ENCODE data around the gene ADGRG4.
"Not testable (repeated sequence)": the region's sequence is repeated elsewhere in the genome, so short reads cannot be mapped to it uniquely, and the experiment has no call there.

ADGRG4 gene

DNA sequence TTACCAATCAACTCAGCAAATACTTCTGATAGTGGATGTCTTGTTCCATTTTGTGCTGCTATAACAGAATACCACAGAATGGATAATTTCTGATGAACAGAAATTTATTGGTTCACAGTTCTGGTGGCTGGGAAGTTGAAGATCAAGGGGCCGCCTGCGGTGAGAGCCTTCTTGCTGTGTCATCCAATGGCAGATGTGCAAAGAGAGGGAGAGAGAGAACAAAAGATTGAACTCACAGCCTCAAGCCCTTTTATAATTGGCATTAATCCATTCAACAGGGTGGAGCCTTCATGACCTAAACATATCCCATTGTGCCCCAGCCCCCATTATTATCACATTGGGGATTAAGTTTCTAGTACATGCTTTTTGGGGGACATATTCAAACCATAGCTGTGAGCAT, 86.1 kb downstream of the ADGRG4 start:
- DNase-seq (ENCODE audit: low read depth) = no peak

DNA sequence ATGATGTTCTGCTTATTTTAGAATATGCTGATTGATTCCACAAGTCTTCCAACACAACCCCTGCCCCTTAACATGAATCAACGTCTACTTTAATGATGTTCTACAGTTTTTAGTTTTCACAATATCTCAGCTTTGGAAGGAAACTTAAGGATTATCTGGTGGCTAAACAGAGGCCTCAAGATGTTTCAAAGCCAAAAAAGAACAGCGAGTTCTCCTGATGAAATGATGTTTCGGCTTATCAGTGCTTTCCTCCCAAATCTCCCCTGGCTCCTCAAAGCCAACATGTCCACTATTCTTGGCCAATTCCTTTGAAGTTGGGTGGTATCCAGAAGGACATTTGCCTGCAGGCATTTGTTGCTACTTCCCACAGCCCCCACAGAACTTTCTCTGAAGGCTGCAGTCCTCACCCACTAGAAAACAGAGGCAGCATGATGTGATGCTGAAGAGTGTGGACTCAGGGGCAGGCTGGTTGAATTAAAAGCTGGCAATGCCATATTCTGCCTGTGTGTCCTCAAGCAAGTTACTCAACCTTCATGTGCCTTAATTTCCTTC, 87.3 kb downstream of the ADGRG4 start:
- DNase-seq (ENCODE audit: low read depth) = no peak

DNA sequence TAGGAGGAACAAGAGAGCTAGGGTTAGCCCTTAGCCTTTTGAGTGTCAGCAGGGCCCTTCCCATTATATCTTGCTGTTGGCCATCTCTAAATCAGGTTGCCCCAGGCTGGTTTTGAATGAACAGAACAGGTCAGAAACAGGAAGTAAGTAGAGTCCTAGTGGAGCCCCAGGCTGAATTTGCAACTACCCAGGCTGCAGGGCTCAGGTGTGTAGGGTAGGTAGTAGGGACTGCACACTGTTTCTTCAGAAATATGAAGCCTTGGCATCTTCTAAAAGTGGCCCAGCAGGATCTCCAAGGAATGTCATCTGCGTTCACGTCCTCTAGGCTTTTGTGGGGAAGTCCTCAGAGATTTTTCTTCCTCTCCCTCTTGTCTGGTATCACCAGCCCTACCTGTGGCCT, 90.2 kb downstream of the ADGRG4 start:
- no peak for DNase-seq (ENCODE audit: low read depth)

DNA sequence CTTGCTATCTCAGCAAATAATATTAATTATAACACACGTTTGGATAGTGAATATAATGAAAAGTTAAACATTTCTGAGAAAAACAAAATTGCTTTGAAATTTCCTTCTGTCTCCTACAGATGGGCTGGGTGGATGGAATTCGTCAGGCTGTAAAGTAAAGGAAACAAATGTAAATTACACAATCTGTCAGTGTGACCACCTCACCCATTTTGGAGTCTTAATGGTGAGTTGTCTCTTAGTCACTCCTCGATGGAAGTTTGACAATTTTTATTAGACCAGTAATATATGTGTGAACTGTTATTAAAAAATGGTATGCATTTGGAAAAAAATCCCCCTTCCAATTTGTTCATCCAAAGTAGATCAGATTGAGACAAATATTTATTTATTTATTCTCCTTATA, 94.5 kb downstream of the ADGRG4 start:
- peak; percentile 59 for DNase-seq (ENCODE audit: low read depth)

DNA sequence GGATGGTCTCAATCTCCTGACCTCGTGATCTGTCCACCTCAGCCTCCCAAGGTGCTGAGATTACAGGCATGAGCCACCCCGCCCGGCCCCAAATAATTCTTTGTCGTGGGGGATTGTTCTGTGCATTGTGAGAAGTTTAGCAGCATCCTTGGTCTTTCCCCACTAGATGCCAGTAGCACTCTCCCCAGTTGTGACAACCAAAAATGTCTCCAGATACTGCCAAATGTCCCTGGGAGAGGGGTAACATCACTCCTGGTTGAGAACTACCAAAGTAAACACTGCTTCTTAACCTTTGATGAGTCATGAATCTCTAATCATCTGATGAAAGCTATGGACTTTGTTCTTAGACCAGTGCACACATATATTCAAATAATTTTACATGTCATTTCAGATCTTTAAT, 96.2 kb downstream of the ADGRG4 start:
- DNase-seq (ENCODE audit: low read depth) = peak; percentile 13

DNA sequence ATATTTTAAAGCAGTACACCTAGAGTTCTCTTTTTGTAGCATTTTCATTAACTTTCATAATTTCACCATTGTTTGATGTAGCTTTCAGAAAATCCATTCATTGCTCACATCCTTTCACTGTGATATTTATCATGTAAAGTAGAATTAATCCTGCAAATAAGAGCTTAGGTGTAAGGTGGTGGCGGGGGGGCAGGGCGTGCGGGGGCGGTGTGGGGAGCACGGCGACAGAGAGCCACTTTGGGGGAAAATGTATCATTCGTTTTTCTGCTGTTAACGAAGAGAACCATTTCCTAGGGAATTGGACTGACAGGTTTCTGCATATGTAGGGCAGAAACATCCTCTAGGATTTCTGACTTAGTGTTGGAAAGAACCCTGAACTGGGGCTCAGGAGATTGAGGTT, 104.4 kb downstream of the ADGRG4 start:
- DNase-seq (ENCODE audit: low read depth) = no peak

DNA sequence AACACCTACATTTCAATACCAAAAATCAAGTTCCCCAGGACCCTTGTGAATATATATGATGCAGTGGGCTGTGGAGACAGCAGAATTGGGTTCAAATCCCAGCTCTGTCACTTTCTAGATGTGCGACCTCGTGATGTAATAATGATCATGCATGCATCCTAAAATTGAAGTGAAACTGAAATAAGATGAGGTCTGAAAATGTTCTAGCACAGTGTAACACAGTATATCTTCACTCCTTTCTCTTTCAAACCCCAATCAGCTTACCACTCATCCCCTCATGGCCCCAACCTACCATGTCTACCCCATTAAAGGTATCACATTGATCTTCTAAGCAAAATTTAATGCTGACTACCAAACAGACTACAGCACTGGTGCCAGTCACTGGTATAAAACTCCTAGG, 117.0 kb downstream of the ADGRG4 start:
- DNase-seq (ENCODE audit: low read depth) = no peak

DNA sequence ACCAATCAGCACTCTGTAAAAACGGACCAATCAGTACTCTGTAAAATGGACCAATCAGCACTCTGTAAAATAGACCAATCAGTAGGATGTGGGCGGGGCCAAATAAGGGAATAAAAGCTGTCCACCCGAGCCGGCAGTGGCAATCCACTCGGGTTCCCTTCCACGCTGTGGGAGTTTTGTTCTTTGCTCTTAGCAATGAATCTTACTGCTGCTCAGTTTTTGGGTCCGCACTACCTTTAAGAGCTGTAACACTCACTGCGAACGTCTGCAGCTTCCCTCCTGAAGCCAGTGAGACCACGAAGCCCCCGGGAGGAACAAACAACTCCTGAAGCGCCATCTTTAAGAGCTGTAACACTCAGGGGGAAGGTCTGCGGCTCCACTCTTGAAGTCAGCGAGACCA, 120.6 kb downstream of the ADGRG4 start:
- no peak for DNase-seq (ENCODE audit: low read depth)

DNA sequence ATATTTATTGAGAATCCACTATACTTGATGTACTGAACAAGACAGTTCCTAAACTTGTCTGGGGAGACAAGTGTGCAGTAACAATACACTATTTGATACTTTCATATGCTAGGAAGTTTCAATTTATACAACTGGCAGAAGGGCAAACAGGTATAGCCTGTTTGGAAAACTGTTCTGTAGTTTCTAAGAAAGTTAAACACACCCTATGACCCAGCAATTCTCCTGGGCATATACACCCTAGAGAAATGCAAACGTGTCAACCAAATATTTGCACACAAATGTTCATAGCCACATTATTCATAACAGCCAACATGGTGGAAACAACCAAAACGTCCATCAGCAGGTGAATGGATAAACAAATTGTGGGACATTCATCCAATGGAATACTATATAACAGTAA, 123.0 kb downstream of the ADGRG4 start:
- no peak for DNase-seq (ENCODE audit: low read depth)

DNA sequence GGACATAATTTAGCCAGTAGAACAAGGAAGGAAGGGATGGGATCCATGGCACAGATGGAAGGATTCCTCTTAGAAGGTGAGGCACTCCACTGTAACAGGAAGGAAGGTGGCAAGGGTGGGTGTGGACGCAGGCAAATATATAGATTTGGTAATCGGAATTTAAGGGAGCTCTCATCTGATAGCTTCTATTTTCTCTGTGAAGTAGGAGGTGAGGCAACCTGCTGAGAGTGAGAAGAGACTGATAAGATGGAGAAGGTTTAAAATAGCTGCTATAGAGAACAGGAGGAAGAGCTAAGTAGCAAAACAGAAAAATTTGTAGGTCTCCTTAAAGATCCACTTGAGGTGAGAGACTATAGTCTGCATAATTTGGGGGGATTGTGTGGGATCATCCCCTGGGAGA, 125.2 kb downstream of the ADGRG4 start:
- no peak for DNase-seq (ENCODE audit: low read depth)

DNA sequence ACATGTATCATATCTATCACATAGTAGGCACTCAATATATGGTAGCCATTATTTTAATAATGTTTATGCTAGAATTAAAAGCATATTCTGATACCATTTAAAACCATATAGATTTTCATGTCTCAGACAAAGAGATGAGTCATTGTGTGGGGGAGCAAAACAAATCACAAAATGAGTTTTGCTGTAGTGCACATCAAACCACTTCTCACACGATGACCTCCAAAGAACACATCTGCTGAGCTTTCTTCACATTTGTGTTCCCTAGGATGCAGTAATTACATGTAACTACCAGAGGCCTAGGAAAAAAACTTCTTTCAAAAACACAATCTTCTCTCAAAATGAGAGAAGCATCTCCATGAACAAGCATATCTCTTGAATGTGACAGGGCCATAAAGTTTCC, 130.9 kb downstream of the ADGRG4 start:
- DNase-seq (ENCODE audit: low read depth) = no peak

DNA sequence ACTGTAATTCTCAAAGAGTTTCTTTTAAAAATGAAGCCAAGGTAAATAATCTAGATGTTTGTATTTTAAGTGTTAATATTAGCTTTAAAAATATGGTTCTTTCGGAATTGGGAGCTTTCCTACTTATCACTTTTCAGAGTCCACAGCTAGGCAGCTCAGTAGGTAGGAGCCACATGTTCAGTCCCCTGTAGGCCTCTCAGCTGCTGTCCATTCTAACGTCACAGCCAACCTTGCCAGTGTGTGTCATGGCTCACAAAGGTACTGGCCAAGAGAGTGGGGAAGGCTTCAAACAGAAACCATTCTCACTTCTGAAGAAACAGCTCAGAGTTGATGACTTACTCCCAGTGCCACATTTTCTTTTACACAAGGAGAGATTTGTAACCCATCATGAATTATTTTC, 137.0 kb downstream of the ADGRG4 start:
- DNase-seq (ENCODE audit: low read depth) = no peak

DNA sequence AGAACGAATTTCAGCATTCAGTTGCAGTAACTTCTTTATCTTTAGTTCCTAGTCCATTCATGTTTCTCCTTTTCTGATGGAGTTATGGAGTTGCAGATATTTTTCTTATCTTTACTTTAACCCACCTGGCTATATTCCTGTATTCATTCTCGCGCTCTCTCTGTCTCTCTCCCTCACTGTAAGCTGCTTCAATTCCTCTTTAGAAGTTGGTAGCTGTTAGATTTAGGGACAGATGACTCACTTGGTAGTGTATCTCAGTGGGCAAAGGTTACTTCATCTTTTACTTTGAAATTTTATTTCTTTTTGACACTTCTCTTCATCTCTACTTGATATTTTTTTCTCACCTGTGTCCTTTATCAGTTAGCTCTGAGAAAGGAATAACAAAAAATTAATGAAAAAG, 137.4 kb downstream of the ADGRG4 start:
- DNase-seq (ENCODE audit: low read depth) = no peak

DNA sequence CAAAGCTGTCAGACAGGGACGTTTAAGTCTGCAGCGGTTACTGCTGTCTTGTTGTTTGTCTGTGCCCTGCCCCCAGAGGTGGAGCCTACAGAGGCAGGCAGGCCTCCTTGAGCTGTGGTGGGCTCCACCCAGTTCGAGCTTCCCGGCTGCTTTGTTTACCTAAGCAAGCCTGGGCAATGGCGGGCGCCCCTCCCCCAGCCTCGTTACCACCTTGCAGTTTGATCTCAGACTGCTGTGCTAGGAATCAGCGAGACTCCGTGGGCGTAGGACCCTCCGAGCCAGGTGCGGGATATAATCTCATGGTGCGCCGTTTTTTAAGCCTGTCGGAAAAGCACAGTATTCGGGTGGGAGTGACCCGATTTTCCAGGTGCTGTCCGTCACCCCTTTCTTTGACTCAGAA, 144.9 kb downstream of the ADGRG4 start:
- not testable (repeated sequence) for DNase-seq (ENCODE audit: low read depth)

DNA sequence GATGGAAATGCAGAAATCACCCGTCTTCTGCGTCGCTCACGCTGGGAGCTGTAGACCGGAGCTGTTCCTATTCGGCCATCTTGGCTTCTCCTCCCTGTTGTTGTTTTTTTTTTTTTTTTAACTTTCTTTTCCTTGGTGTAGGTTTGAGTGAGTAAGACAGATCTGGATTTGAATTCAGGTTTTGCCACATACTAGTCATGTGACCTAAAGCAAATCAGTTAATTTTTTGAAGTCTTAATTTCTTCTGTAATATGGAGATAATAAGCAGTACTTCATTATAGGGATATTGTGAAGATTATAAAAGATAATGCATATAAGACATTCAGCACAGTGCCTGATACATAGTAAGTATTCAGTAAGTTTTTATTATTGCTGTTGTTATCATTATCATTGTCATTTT, 145.4 kb downstream of the ADGRG4 start:
- DNase-seq (ENCODE audit: low read depth) = no peak

DNA sequence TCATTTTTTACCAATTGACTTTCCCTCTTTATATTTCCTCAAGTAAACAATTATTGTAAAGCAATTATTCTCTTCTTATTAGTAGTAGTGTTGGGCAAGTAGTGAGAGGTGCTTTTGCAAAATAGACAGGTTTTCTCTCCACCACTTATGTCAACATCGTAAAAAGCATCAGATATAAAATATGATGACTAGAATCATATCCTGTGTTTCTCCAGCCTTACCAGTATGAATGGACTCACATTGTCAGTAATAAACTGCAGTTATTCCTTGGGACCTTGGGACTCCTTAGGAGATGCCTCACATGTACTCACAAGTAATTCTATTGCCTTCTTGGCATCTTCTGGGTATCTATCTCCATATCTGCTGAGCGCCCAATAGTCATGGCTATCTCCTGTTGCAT, 146.5 kb downstream of the ADGRG4 start:
- no peak for DNase-seq (ENCODE audit: low read depth)

DNA sequence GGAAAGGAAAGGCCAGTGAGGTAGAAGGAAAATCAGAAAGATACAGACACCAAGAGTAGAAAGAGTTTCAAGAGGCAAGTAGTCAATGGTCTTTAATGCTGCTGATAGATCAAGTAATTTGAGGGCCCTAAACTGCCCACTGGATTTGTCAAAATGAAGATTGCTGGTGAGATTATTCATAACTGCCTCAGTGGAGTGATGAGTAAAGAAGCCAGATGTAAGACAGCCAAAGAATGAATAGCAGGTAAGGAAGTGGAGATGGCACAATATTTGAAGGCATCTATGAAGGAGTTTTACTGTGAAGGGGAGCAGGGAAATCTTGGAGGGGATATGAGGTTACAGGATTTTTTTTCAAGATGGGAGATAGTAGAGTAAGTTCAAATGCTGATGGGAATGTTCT, 147.2 kb downstream of the ADGRG4 start:
- DNase-seq (ENCODE audit: low read depth) = no peak

DNA sequence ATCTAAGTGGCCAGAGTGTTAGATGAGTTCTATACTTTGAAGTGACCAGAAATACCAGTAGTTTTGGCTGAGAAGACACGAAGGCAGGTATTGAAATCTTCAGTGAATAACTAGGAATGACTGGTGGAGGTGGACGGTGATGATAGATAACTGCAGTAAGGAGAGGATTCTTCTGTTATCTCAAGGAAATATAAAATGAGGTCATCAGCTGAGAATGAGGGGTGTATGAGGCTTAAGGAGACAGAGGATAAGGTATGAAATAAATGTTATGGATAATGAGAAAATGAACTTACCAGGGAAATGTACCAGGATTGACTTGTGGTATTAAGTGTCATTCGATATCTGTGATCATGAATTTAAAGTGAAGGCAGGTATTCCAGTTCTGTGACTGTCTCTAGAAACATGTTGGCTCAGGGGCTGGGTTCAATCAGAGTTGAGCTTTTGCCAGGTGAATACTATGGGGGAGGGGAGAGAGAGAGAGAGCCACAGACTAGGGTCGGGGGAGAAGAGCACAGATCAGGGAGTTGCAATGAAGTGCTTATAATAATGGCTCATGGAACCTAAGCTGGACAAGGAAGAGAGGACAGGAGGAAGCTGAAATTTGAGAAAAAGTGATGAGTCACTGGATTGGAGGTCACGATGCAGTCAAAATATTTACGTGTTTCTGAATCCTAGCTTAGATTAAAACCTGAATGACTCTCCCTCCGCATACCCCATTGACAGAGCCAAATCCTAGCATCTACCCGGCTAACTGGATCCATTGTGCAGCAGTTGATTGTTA, 149.5 kb downstream of the ADGRG4 start:
- DNase-seq (ENCODE audit: low read depth) = no peak

DNA sequence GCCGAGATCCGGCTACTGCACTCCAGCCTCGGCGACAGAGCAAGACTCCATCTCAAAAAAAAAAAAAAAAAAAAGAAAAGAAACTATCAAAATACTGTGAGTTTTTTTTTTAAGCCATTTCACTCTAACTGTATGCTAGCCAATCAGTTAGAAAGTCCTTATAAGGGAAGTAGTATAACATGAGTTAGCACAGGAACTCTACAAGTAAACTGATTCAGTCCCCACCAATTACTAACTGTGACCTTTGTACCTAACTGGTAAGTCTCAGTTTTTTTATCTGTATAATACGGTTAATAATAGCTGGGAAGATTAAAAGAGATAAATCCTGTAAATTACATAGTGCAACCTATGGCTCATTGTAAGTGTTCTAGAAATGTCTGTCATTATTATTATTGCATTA, 151.9 kb downstream of the ADGRG4 start:
- DNase-seq (ENCODE audit: low read depth) = no peak

DNA sequence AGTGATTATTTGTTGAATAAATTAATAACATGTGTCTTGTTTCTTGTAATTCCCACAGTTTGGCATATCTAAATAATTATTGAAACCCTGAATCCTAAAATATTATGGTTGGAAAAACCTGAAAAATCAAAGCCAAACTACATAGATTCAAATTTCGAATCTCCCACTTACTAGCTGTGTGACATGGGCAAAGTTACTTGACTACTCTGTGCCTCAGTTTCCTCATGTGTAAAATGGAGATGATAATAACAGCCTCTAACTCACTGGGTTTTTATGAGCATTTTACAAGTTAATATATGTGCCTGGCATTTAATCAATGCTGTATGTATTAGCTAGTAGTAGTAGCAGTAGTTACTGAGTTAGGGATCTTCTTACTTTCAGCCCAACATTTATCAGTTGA, 152.4 kb downstream of the ADGRG4 start:
- DNase-seq (ENCODE audit: low read depth) = no peak

DNA sequence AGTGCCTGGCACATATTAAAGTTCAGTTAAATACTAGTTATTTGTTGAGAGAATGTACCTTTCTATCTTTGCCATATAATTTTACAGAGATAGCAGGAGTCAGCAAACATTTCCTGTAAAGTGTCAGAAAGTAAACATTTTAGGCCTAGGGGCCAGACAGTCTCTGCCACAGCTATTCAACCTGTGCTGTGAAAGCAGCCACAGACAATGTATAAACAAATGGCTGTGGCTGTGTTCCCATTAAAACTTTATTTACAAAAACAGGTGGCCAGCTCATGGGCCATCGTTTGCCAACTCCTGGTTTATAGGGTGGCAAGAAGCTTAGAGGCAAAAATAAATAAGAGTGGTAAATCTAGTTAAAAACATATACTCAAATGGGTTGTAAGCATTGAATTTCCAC, 153.0 kb downstream of the ADGRG4 start:
- no peak for DNase-seq (ENCODE audit: low read depth)

DNA sequence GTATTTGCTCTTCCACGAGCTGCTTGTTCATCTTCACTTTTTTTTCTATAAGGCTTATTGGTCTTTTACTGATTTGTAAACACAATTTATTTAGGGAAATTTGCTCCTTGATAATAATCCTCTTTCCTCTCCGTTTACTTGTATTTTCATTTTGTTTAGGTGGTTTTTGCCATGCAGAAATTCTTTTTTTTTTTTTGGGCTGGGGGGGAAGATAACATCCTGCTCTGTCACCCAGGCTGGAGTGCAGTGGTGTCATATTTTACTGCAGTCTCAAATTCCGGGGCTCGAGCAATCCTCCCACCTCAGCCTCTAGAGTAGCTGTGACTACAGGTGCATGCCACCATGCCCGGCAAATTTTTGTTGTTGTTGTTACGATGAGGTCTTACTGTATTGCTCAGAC, 155.4 kb downstream of the ADGRG4 start:
- DNase-seq (ENCODE audit: low read depth) = no peak

DNA sequence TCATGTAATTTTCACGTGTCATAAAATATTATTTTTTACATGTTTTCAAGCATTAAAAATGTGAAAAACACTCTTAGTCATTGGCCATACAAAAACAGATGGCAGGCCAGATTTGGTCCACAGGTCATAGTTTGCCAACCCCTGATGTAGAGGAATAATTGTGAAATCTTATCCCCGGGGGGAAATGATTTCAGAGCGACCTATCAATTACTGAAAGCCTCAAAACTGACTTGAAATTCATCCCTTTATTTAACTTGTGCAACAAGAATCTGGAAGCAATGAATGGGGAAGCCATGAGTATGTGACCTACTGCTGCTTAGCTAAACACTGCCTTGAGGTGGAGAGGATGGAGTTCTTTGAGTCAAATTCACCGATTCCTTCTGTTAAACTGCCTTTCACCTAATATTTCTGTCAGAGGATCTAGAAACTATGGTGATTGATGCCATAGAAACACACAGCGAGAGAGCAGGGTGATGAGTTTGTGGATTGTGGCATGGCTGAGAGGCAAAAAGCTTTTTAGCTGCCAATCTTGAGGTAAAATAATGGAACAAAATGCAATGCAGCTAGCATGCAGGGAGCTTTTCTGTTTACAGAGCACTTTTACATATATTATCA, 156.6 kb downstream of the ADGRG4 start:
- DNase-seq (ENCODE audit: low read depth) = no peak

DNA sequence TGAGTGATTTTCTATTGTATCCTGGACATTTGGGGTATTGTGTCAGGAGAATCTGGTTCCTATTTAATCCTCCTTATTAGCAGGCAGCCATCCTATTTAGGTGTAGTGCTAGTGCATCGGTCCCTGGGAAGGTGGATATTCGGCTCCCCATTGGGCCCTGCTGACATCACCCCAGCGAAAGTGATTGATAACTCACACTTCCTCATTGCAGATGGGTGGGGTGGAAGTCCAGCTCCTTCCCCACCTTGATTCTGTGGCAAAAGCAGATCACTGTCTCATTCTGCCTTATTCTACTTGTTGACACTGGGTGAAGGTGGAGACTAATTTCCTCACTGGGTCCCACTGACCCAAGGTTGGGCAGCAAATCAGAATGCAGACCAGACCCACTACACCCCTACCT, 163.8 kb downstream of the ADGRG4 start:
- no peak for DNase-seq (ENCODE audit: low read depth)
